ENCODE data around the gene CTDSPL. TPM values are rescaled to one million over a fixed set of nuclear protein-coding genes. Genes with fewer than 3 reads are reported as not detected.
A peak's percentile ranks its signal among the peaks of the same experiment; 100 is the strongest.

CTDSPL gene
- total and polyA plus RNA-seq, 2 experiments from 2014 or later, result 7.1 to 33.4 TPM

DNA sequence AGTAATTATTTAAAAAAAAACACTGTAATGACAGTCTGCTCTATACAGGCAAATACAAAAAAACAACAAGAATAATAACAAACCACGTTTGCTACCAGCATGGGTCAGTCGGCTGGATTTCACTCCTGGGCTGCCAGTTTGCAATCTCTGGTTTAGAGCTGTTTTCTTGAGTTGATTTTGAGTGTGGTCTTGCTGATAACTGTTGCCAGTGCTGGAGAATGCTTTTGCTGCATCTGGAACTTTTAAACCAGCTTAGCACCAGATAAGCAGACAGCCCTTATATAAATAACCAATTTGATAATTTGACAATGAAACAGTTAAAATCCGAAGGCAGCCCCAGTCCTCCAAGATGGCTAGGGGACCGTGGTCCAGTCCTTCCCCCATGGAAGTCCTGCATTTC, 14.0 kb upstream of the CTDSPL start:
- Histone ChIP-seq H3K4me2 (ENCODE audit: unreplicated experiment) (no peak overlapping the region), H3K4me3 (no peak overlapping the region), H3K4me1 (ENCODE audit: insufficient read depth) (peaks cover 7% of the 10 kb centered on the region; the same call in 1 of the 2 replicates), H3F3A (ENCODE audit: insufficient read depth) (no peaks in the 10 kb centered on the region), H3K79me2 (ENCODE audit: insufficient read depth) (no peaks in the 10 kb centered on the region), H3K9me2 (ENCODE audit: insufficient read depth) (no peaks in the 10 kb centered on the region), H3K27ac (no peak overlapping the region), H3K9ac (no peak overlapping the region), H3K27me3 (replicated peaks; ENCODE audit: insufficient read depth) (no peaks in the 10 kb centered on the region), H3K36me3 (ENCODE audit: low read depth) (no peaks in the 10 kb centered on the region), H2AFZ (no peak overlapping the region), H4K20me1 (ENCODE audit: insufficient read depth) (no peaks in the 10 kb centered on the region), H3K9me3 (ENCODE audit: low read depth) (no peaks in the 10 kb centered on the region)
- in situ Hi-C loops (cut with MboI), result no loop called here
- TF ChIP-seq EZH2 (IDR thresholded peaks at IDR 0.05; ENCODE audit: insufficient read depth, poor library complexity, severe bottlenecking) (no peak), EZH2phosphoT487 (IDR thresholded peaks at IDR 0.05; ENCODE audit: insufficient read depth, low read depth) (no peak)
- no peak for DNase-seq
- WGBS, 2 experiments (ENCODE audit: low coverage in 1 of 2, low lambda C conversion rate in 2 of 2, missing lambda C conversion rate in 2 of 2), result 53 to 55% methylated on average over 4 of the region's 4 CpGs

GRCh38 chr3:37849146-37849923, 12.3 kb upstream of the CTDSPL start:
- no peaks in the 10 kb centered on the region for H3K27me3 ChIP-seq (replicated peaks; ENCODE audit: insufficient read depth)
- no peaks in the 10 kb centered on the region for H3F3A ChIP-seq (ENCODE audit: insufficient read depth)
- WGBS, 2 experiments (ENCODE audit: low coverage in 1 of 2, low lambda C conversion rate in 2 of 2, missing lambda C conversion rate in 2 of 2), result 93 to 95% methylated on average over 11 of the region's 11 CpGs
- H3K79me2 ChIP-seq (ENCODE audit: insufficient read depth), result no peaks in the 10 kb centered on the region
- H3K27ac ChIP-seq, result no peak overlapping the region
- DNase-seq, result no peak
- no peak overlapping the region for H2AFZ ChIP-seq
- TF ChIP-seq EZH2 (IDR thresholded peaks at IDR 0.05; ENCODE audit: insufficient read depth, poor library complexity, severe bottlenecking) (no peak), EZH2phosphoT487 (IDR thresholded peaks at IDR 0.05; ENCODE audit: insufficient read depth, low read depth) (no peak)
- H3K9ac ChIP-seq, result no peak overlapping the region
- no peaks in the 10 kb centered on the region for H4K20me1 ChIP-seq (ENCODE audit: insufficient read depth)
- no peak overlapping the region for H3K4me3 ChIP-seq
- no peak overlapping the region for H3K4me2 ChIP-seq (ENCODE audit: unreplicated experiment)
- no peaks in the 10 kb centered on the region for H3K9me3 ChIP-seq (ENCODE audit: low read depth)
- in situ Hi-C loops (cut with MboI), result no loop called here
- peaks cover 7% of the 10 kb centered on the region; the same call in 1 of the 2 replicates for H3K4me1 ChIP-seq (ENCODE audit: insufficient read depth)
- H3K9me2 ChIP-seq (ENCODE audit: insufficient read depth), result no peaks in the 10 kb centered on the region
- no peaks in the 10 kb centered on the region for H3K36me3 ChIP-seq (ENCODE audit: low read depth)

DNA sequence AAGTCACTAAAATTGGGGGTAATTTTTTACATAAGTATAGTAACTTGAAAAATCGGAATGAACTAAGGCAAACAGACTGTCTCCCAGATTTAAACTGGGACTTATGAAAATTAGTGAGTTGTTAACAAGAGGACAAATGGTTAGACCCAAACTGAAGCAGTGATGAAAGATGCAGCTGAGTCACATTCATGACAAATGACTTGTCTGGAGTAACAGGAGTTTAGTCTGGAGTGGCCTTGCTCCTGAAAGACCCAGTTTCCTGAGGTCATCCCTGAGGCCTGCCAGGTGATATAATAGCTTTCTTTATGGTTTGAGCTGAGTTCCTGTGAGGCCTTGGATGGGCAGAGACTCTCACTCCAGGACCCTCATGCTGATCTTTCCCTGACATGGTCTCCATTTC, 9.6 kb upstream of the CTDSPL start:
- no peaks in the 10 kb centered on the region for H3K79me2 ChIP-seq (ENCODE audit: insufficient read depth)
- no peak overlapping the region for H3K27ac ChIP-seq
- no peaks in the 10 kb centered on the region for H3K36me3 ChIP-seq (ENCODE audit: low read depth)
- DNase-seq, result peak; percentile 64
- H3K9me2 ChIP-seq (ENCODE audit: insufficient read depth), result no peaks in the 10 kb centered on the region
- no peaks in the 10 kb centered on the region for H3F3A ChIP-seq (ENCODE audit: insufficient read depth)
- in situ Hi-C loops (cut with MboI), result loop anchor here (10.0 kb wide), 1 partner anchor 123 kb away; no protein-coding TSS in a partner anchor
- no peak for TF ChIP-seq EZH2phosphoT487 (IDR thresholded peaks at IDR 0.05; ENCODE audit: insufficient read depth, low read depth)
- no peak for TF ChIP-seq EZH2 (IDR thresholded peaks at IDR 0.05; ENCODE audit: insufficient read depth, poor library complexity, severe bottlenecking)
- no peaks in the 10 kb centered on the region for H4K20me1 ChIP-seq (ENCODE audit: insufficient read depth)
- H3K9ac ChIP-seq, result no peak overlapping the region
- H3K4me3 ChIP-seq, result no peak overlapping the region
- H3K4me2 ChIP-seq (ENCODE audit: unreplicated experiment), result no peak overlapping the region
- H3K9me3 ChIP-seq (ENCODE audit: low read depth), result no peaks in the 10 kb centered on the region
- H2AFZ ChIP-seq, result no peak overlapping the region
- 88 to 94% methylated on average over 1 of the region's 1 CpG for WGBS, 2 experiments (ENCODE audit: low coverage in 1 of 2, low lambda C conversion rate in 2 of 2, missing lambda C conversion rate in 2 of 2)
- peaks cover 7% of the 10 kb centered on the region; the same call in 1 of the 2 replicates for H3K4me1 ChIP-seq (ENCODE audit: insufficient read depth)
- no peaks in the 10 kb centered on the region for H3K27me3 ChIP-seq (replicated peaks; ENCODE audit: insufficient read depth)

GRCh38 chr3:37852771-37853170, 8.9 kb upstream of the CTDSPL start:
- Histone ChIP-seq H3K79me2 (ENCODE audit: insufficient read depth) (no peaks in the 10 kb centered on the region), H4K20me1 (ENCODE audit: insufficient read depth) (no peaks in the 10 kb centered on the region), H2AFZ (no peak overlapping the region), H3K27ac (no peak overlapping the region), H3K9me2 (ENCODE audit: insufficient read depth) (no peaks in the 10 kb centered on the region), H3K4me2 (ENCODE audit: unreplicated experiment) (no peak overlapping the region), H3K9ac (no peak overlapping the region), H3K4me1 (ENCODE audit: insufficient read depth) (peaks cover 7% of the 10 kb centered on the region; the same call in 1 of the 2 replicates), H3K9me3 (ENCODE audit: low read depth) (no peaks in the 10 kb centered on the region), H3K36me3 (ENCODE audit: low read depth) (no peaks in the 10 kb centered on the region), H3K4me3 (no peak overlapping the region), H3F3A (ENCODE audit: insufficient read depth) (no peaks in the 10 kb centered on the region), H3K27me3 (replicated peaks; ENCODE audit: insufficient read depth) (no peaks in the 10 kb centered on the region)
- in situ Hi-C loops (cut with MboI), result loop anchor here (10.0 kb wide), 1 partner anchor 122 kb away; no protein-coding TSS in a partner anchor
- no peak for TF ChIP-seq EZH2 (IDR thresholded peaks at IDR 0.05; ENCODE audit: insufficient read depth, poor library complexity, severe bottlenecking)
- no peak for TF ChIP-seq EZH2phosphoT487 (IDR thresholded peaks at IDR 0.05; ENCODE audit: insufficient read depth, low read depth)
- WGBS, 2 experiments (ENCODE audit: low coverage in 1 of 2, low lambda C conversion rate in 2 of 2, missing lambda C conversion rate in 2 of 2), result 100% methylated on average over 1 of the region's 1 CpG
- DNase-seq, result no peak
